HepG2 (cell line): ENCODE data around the gene PGK2. TPM values are rescaled to one million over a fixed set of nuclear protein-coding genes. Genes with fewer than 3 reads are reported as not detected.

Experiments
- ATAC-seq: fragments of 200-7000 bp; cut with Tn5 transposase; 3 replicates; pipeline ENCODE4 v1.9.1; 2020; ENCODE audit warnings: mild to moderate bottlenecking, moderate library complexity
- BruUV-seq: library from RNA; stranded (reverse); fragments of 400-500 nt; replicated peaks from 2 replicates; lab custom pipeline; 2021; lab: Mats Ljungman, UMichigan
- CTCF ChIA-PET: fragments of 300-600 bp; formaldehyde crosslinking; extraction: SDS; loops from one replicate; lab custom pipeline; 2021; ENCODE audit warnings: low total read pairs, inconsistent platforms, low intra/inter-chr PET ratio; lab: Yijun Ruan, JAX
- POLR2A ChIA-PET: fragments of 350-600 bp; sonication (Branson Sonifier 250); formaldehyde crosslinking; loops from one replicate; lab custom pipeline; 2020; ENCODE audit warnings: antibody characterized with exemption, inconsistent platforms; lab: Yijun Ruan, JAX
- DNase-seq: peaks from one replicate; pipeline ENCODE4 v3.0.0-alpha.2; 2015; ENCODE audit warnings: low spot score
- FAIRE-seq: peaks from 3 replicates; lab custom pipeline; 2011; peaks lifted over from hg19 to GRCh38; lab: Jason Lieb, UNC
- H2AFZ ChIP-seq: one replicate; pipeline ENCODE4 v1.6.1; 2011; ENCODE audit warnings: low read length, inconsistent platforms
- H3K27ac ChIP-seq: fragments of 300-600 bp; 3 replicates; pipeline ENCODE4 v1.8.0; 2011; ENCODE audit warnings: mixed run types, mild to moderate bottlenecking, mixed read lengths, low read length, inconsistent platforms; ENCODE audit not compliant: insufficient read depth; ENCODE audit errors: extremely low read length
- H3K27me3 ChIP-seq, 2 experiments: fragments of 200-600 bp in 1 of 2; 2 replicates in 1 of 2; 3 replicates in 1 of 2; pipeline versions ENCODE4 v1.6.0 to v1.8.0; 2011; ENCODE audit warnings: low read length in 2 of 2, mild to moderate bottlenecking in 2 of 2, moderate library complexity in 2 of 2, inconsistent platforms in 1 of 2; ENCODE audit not compliant: insufficient read depth in 2 of 2, control insufficient read depth in 1 of 2
- H3K36me3 ChIP-seq, 2 experiments: fragments of 200-600 bp in 1 of 2; replicated peaks in 1 of 2; 2 replicates in 1 of 2; 3 replicates in 1 of 2; pipeline versions ENCODE4 v1.5.1 to v1.8.0; 2011; ENCODE audit warnings: low read length in 2 of 2, inconsistent platforms in 1 of 2; ENCODE audit not compliant: insufficient read depth in 2 of 2, control insufficient read depth in 1 of 2
- H3K4me1 ChIP-seq: 2 replicates; pipeline ENCODE4 v1.5.1; 2012; ENCODE audit warnings: low read length, inconsistent platforms; ENCODE audit not compliant: insufficient read depth
- H3K4me2 ChIP-seq: 2 replicates; pipeline ENCODE4 v1.6.0; 2011; ENCODE audit warnings: low read depth, low read length, inconsistent platforms
- H3K4me3 ChIP-seq, 3 experiments: fragments of 200-600 bp in 1 of 3; sonication (generic), shearing (Covaris generic) in 1 of 3; replicated peaks in 1 of 3; 2 replicates each; pipeline ENCODE4 v1.5.1; 2011 to 2016; ENCODE audit warnings: low read length in 3 of 3, inconsistent platforms in 2 of 3, low read depth in 2 of 3, mild to moderate bottlenecking in 2 of 3, control low read depth in 1 of 3, mixed read lengths in 1 of 3; ENCODE audit not compliant: insufficient read depth in 1 of 3
- H3K79me2 ChIP-seq: one replicate; pipeline ENCODE4 v1.6.1; 2011; ENCODE audit warnings: low read length, inconsistent platforms; ENCODE audit not compliant: insufficient read depth
- H3K9ac ChIP-seq: 2 replicates; pipeline ENCODE4 v1.6.0; 2011; ENCODE audit warnings: mild to moderate bottlenecking, low read depth, low read length, inconsistent platforms; ENCODE audit not compliant: insufficient read depth
- H3K9me3 ChIP-seq: 2 replicates; pipeline ENCODE4 v1.5.1; 2012; ENCODE audit warnings: mild to moderate bottlenecking, low read length
- H4K20me1 ChIP-seq: 2 replicates; pipeline ENCODE4 v1.6.0; 2011; ENCODE audit warnings: inconsistent platforms, mild to moderate bottlenecking, low read length, moderate library complexity; ENCODE audit not compliant: insufficient read depth
- ATAD3A ChIP-seq: sonication (generic); formaldehyde crosslinking; IDR thresholded peaks from 2 replicates; pipeline ENCODE4 v1.4.0; 2020; ENCODE audit warnings: missing genetic modification reagents
- HNRNPL ChIP-seq: fragments of 200-400 bp; formaldehyde crosslinking; IDR thresholded peaks from 2 replicates; pipeline ENCODE4 v1.6.1; 2017; ENCODE audit warnings: mild to moderate bottlenecking, low read depth, low read length
- KAT2B ChIP-seq: fragments of 150-350 bp; IDR thresholded peaks from 2 replicates; pipeline ENCODE4 v1.6.1; 2014; ENCODE audit warnings: low read depth, low read length, borderline replicate concordance
- MED8 ChIP-seq: sonication (generic); formaldehyde crosslinking; IDR thresholded peaks from 2 replicates; pipeline ENCODE4 v1.8.1; 2023; ENCODE audit warnings: mild to moderate bottlenecking, missing genetic modification reagents; ENCODE audit not compliant: insufficient replicate concordance
- MTA1 ChIP-seq: sonication (generic); formaldehyde crosslinking; IDR thresholded peaks from 2 replicates; pipeline ENCODE4 v1.4.0; 2020; ENCODE audit warnings: missing genetic modification reagents, mild to moderate bottlenecking, borderline replicate concordance
- NCOA1 ChIP-seq: sonication (generic); formaldehyde crosslinking; IDR thresholded peaks from 2 replicates; pipeline ENCODE4 v1.9.0; 2021; ENCODE audit warnings: missing genetic modification reagents
- NCOA5 ChIP-seq: sonication (generic); formaldehyde crosslinking; IDR thresholded peaks from 2 replicates; pipeline ENCODE4 v1.4.0; 2020; ENCODE audit warnings: missing genetic modification reagents
- NFKBIZ ChIP-seq: IDR thresholded peaks from 2 replicates; pipeline ENCODE4 v1.6.1; 2018; ENCODE audit warnings: missing genetic modification reagents, missing compliant biosample characterization
- NKX3-1 ChIP-seq: sonication (generic); formaldehyde crosslinking; IDR thresholded peaks from 2 replicates; pipeline ENCODE4 v1.5.0; 2020; ENCODE audit warnings: missing genetic modification reagents
- PITX1 ChIP-seq: sonication (generic); formaldehyde crosslinking; IDR thresholded peaks from 2 replicates; pipeline ENCODE4 v1.5.1; 2020; ENCODE audit warnings: mild to moderate bottlenecking, missing genetic modification reagents
- REL ChIP-seq: sonication (generic); formaldehyde crosslinking; conservative IDR thresholded peaks from 2 replicates; pipeline ENCODE4 v1.8.0; 2022; ENCODE audit warnings: mild to moderate bottlenecking, missing genetic modification reagents, moderate library complexity
- SP1 ChIP-seq, 2 experiments: fragments of 450-650 bp in 1 of 2; sonication (generic) in 1 of 2; formaldehyde crosslinking in 1 of 2; IDR thresholded peaks; 2 replicates each; pipeline versions ENCODE4 v1.4.0 to v1.6.1; 2016 to 2020; ENCODE audit warnings: missing genetic modification reagents in 1 of 2
- U2AF1 ChIP-seq: fragments of 200-400 bp; formaldehyde crosslinking; optimal IDR thresholded peaks from 2 replicates; pipeline ENCODE3; 2017; ENCODE audit warnings: mild to moderate bottlenecking, low read depth, low read length
- ZBTB25 ChIP-seq: IDR thresholded peaks from 2 replicates; pipeline ENCODE4 v1.6.1; 2018; ENCODE audit warnings: missing genetic modification reagents
- ZBTB40 ChIP-seq, 2 experiments: fragments of 450-650 bp in 1 of 2; sonication (generic) in 1 of 2; formaldehyde crosslinking in 1 of 2; IDR thresholded peaks; 2 replicates each; pipeline versions ENCODE4 v1.6.1 to v1.8.0; 2016 to 2022; ENCODE audit warnings: antibody characterized with exemption in 1 of 2, mild to moderate bottlenecking in 1 of 2, missing genetic modification reagents in 1 of 2
- ZFP36 ChIP-seq: fragments of 150-350 bp; IDR thresholded peaks from 2 replicates; pipeline ENCODE4 v1.6.1; 2018; ENCODE audit warnings: borderline replicate concordance, low read length, low read depth; ENCODE audit not compliant: partially characterized antibody
- ZNF792 ChIP-seq: IDR thresholded peaks from 2 replicates; pipeline ENCODE4 v1.6.1; 2016
- WGBS: methylation state at CpG from one replicate; pipeline ENCODE4 v1.1.6; 2017; ENCODE audit warnings: low lambda C conversion rate; 5-methylcytosine and 5-hydroxymethylcytosine counted together
- in situ Hi-C: cut with HindIII; loops from 2 replicates; pipeline ENCODE4 v1.10.0; 2017; ENCODE audit warnings: low pct_unique_long_range_greater_than_20kb; ENCODE audit not compliant: extremely low pct_ligation_motif_present
- intact Hi-C: fragments of 100-400 bp; cut with micrococcal nuclease; formaldehyde crosslinking; loops from one replicate; pipeline ENCODE4 v1.10.0; 2022; ENCODE audit not compliant: unreplicated experiment
- polyA plus RNA-seq, 8 experiments: library from polyadenylated mRNA; depleted of rRNA in 3 of 8; stranded (reverse) in 7 of 8; unstranded in 1 of 8; fragments of >200 nt; fragmentation: Illumina TruSeq in 4 of 8; extraction: Trizol in 4 of 8; gene quantifications; 2 replicates each; pipeline versions ENCODE4 v1.2.1 to v1.2.3, GENCODE V29; 2011 to 2016; ENCODE audit warnings: low read depth in 4 of 8, missing spikeins in 1 of 8, mixed read lengths in 1 of 8; ENCODE audit not compliant: insufficient read depth in 1 of 8
- total RNA-seq, 5 experiments: library from RNA; depleted of rRNA; stranded (reverse); fragments of >200 nt; fragmentation: Illumina TruSeq; extraction: Trizol; gene quantifications; 2 replicates each; pipeline ENCODE4 v1.2.3, GENCODE V29; 2016; ENCODE audit warnings: low read depth in 1 of 5

Gene PGK2
- total and polyA plus RNA-seq, 2 of the 13 experiments (the other 11 are each of a cell fraction or from before 2014, with no cell fraction given) = not detected

DNA sequence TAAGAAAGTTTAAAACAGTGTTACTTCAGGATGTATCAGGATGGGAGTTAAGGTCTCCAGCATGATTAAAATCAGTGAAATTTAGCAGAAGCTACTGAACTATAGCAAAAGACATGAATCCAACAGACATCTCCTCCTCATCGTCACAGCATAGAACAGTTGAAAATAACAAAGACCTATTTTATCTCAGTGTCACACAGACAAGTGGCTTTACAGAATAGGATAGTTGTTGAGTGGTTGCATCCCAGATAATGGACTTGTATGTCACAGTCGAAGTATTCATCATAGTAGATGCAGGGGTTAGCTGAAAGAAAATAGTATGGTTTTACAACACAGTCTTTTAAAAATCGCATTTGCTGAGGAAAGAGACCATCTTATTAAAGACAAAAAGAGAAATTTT, 48.1 kb upstream of the PGK2 start:
- no peaks in the 10 kb centered on the region for H3K9me3 ChIP-seq
- H3K27me3 ChIP-seq = no peaks in the 10 kb centered on the region
- no TSS peak for BruUV-seq
- H3K4me3 ChIP-seq = no peak overlapping the region
- H3K36me3 ChIP-seq = no peaks in the 10 kb centered on the region
- ATAC-seq (no peak), FAIRE-seq (no peak), DNase-seq (no peak)
- no peaks in the 10 kb centered on the region for H3K79me2 ChIP-seq
- ChIA-PET POLR2A (no interaction called here), CTCF (no interaction called here)
- no peak overlapping the region for H3K9ac ChIP-seq
- no peaks in the 10 kb centered on the region for H4K20me1 ChIP-seq
- H3K27ac ChIP-seq = no peak overlapping the region
- in situ Hi-C loops = no loop called here
- WGBS = 12% methylated on average over 3 of the region's 3 CpGs
- no peaks in the 10 kb centered on the region for H3K4me1 ChIP-seq
- intact Hi-C loops = no loop called here
- no peak overlapping the region for H2AFZ ChIP-seq
- no peak overlapping the region for H3K4me2 ChIP-seq
- no peak for TF ChIP-seq HNRNPL
- TF ChIP-seq ZBTB25 (CRISPR knock-in tag) = no peak
- TF ChIP-seq MED8 (CRISPR knock-in tag) = no peak
- no peak for TF ChIP-seq REL (CRISPR knock-in tag)
- TF ChIP-seq NKX3-1 = no peak
- no peak for TF ChIP-seq ATAD3A (CRISPR knock-in tag)
- no peak for TF ChIP-seq SP1 (IDR thresholded peaks at IDR 0.05)
- no peak for TF ChIP-seq SP1 (CRISPR knock-in tag; IDR thresholded peaks at IDR 0.05)
- no peak for TF ChIP-seq ZNF792 (CRISPR knock-in tag)
- no peak for TF ChIP-seq NCOA5
- TF ChIP-seq PITX1 (CRISPR knock-in tag) = no peak
- no peak for TF ChIP-seq U2AF1
- no peak for TF ChIP-seq ZFP36
- TF ChIP-seq NFKBIZ (CRISPR knock-in tag) = no peak
- TF ChIP-seq MTA1 (CRISPR knock-in tag) = no peak
- TF ChIP-seq ZBTB40 (IDR thresholded peaks at IDR 0.05) = no peak
- TF ChIP-seq ZBTB40 (CRISPR knock-in tag; IDR thresholded peaks at IDR 0.05) = no peak
- TF ChIP-seq NCOA1 (CRISPR knock-in tag) = no peak
- TF ChIP-seq KAT2B = no peak
